DND-41 (cell line): ENCODE data around the gene CACNA2D1.

ENCODE experiments used
- ATAC-seq: fragments of 200-7000 bp; cut with Tn5 transposase; 3 replicates; pipeline ENCODE4 v1.9.1; 2021; ENCODE audit warnings: low read depth; ENCODE audit not compliant: insufficient read depth
- DNase-seq: peaks from one replicate; pipeline ENCODE4 v3.0.0-alpha.2; 2020
- H2AFZ ChIP-seq: 2 replicates; pipeline ENCODE4 v1.6.0; 2012; ENCODE audit warnings: low read depth, low read length
- H3K27ac ChIP-seq: 2 replicates; pipeline ENCODE4 v1.5.1; 2012; ENCODE audit warnings: low read length, inconsistent platforms
- H3K27me3 ChIP-seq: fragments of 200-600 bp; sonication (generic); 2 replicates; pipeline ENCODE4 v1.6.0; 2012; ENCODE audit warnings: low read length, mild to moderate bottlenecking, inconsistent platforms; ENCODE audit not compliant: insufficient read depth, poor library complexity
- H3K36me3 ChIP-seq: 2 replicates; pipeline ENCODE4 v1.5.1; 2012; ENCODE audit warnings: low read length, inconsistent platforms; ENCODE audit not compliant: insufficient read depth
- H3K4me1 ChIP-seq: 2 replicates; pipeline ENCODE4 v1.5.1; 2012; ENCODE audit warnings: mild to moderate bottlenecking, low read length; ENCODE audit not compliant: insufficient read depth
- H3K4me2 ChIP-seq: 2 replicates; pipeline ENCODE4 v1.6.0; 2012; ENCODE audit warnings: mild to moderate bottlenecking, moderate library complexity, low read length, inconsistent platforms; ENCODE audit not compliant: insufficient read depth
- H3K4me3 ChIP-seq, 2 experiments: fragments of 200-600 bp in 1 of 2; shearing (Covaris generic) in 1 of 2; 2 replicates each; pipeline ENCODE4 v1.5.1; 2012 to 2016; ENCODE audit warnings: inconsistent platforms in 2 of 2, low read length in 2 of 2, mild to moderate bottlenecking in 2 of 2, low read depth in 1 of 2, moderate library complexity in 1 of 2
- H3K79me2 ChIP-seq: 2 replicates; pipeline ENCODE4 v1.6.0; 2012; ENCODE audit warnings: low read length, inconsistent platforms; ENCODE audit not compliant: insufficient read depth
- H3K9ac ChIP-seq: 2 replicates; pipeline ENCODE4 v1.6.0; 2012; ENCODE audit warnings: low read depth, mild to moderate bottlenecking, inconsistent platforms, low read length, moderate library complexity
- H3K9me3 ChIP-seq: 2 replicates; pipeline ENCODE4 v1.5.1; 2012; ENCODE audit warnings: low read length, moderate library complexity, mild to moderate bottlenecking, inconsistent platforms; ENCODE audit not compliant: insufficient read depth, severe bottlenecking
- H4K20me1 ChIP-seq: 2 replicates; pipeline ENCODE4 v1.6.0; 2012; ENCODE audit warnings: low read length; ENCODE audit not compliant: insufficient read depth
- EZH2 ChIP-seq: IDR thresholded peaks from 3 replicates; pipeline ENCODE4 v1.6.1; 2012; ENCODE audit warnings: borderline replicate concordance, low read depth, mild to moderate bottlenecking, moderate library complexity, low read length, inconsistent platforms; ENCODE audit not compliant: severe bottlenecking
- TF ChIP-seq, protein P1 (sequence below): IDR thresholded peaks from 2 replicates; pipeline ENCODE4 v1.5.1; 2012; ENCODE audit warnings: borderline replicate concordance, low read length, moderate library complexity, mild to moderate bottlenecking; ENCODE audit not compliant: poor library complexity, severe bottlenecking; ENCODE audit errors: extremely low read depth

CACNA2D1 gene

DNA sequence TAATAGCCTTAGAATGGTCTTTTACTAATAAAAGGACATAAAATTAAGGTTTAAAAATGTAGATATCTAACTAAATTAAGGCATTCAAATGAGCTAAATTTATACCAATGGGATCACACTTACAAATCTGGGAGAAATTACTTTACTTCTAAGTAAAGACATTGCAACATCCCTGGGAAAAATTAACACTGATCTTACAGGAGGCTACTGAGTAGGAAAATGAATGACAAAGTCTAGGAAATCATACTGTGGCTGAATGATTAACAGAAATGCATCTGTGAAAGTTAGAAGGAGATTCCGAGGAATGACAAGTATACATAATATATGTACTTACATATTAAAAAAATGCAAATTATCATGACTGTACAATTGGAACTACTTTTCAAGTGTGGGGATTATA, 38.3 kb downstream of the CACNA2D1 start:
- H3K79me2 ChIP-seq: no peaks in the 10 kb centered on the region
- H3K9me3 ChIP-seq: no peaks in the 10 kb centered on the region
- no peaks in the 10 kb centered on the region for H3K27me3 ChIP-seq

DNA sequence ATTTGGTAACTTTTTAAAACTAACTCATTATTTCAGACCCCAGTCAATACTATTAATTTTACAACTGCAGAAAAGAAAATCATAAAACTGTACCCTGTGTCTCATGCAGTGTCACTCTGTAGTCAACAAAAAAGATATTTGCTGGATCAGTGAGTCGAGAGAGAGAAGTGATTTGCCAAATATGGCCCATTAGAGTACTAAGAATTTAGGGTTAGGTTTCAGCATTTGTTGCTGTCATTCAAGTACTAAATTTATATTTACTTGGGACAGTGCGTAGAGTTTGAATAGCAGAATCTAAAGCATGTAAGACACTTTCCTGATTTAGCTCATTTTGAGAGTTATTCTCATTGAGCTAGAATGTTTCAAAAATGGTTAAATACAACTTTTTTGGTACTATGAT, 38.9 kb downstream of the CACNA2D1 start:
- H2AFZ ChIP-seq: no peak overlapping the region
- TF ChIP-seq, protein P1, sequence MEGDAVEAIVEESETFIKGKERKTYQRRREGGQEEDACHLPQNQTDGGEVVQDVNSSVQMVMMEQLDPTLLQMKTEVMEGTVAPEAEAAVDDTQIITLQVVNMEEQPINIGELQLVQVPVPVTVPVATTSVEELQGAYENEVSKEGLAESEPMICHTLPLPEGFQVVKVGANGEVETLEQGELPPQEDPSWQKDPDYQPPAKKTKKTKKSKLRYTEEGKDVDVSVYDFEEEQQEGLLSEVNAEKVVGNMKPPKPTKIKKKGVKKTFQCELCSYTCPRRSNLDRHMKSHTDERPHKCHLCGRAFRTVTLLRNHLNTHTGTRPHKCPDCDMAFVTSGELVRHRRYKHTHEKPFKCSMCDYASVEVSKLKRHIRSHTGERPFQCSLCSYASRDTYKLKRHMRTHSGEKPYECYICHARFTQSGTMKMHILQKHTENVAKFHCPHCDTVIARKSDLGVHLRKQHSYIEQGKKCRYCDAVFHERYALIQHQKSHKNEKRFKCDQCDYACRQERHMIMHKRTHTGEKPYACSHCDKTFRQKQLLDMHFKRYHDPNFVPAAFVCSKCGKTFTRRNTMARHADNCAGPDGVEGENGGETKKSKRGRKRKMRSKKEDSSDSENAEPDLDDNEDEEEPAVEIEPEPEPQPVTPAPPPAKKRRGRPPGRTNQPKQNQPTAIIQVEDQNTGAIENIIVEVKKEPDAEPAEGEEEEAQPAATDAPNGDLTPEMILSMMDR: no peak
- TF ChIP-seq EZH2: no peak
- ATAC-seq (no peak), DNase-seq (no peak)
- H3K27ac ChIP-seq: no peak overlapping the region
- H3K4me3 ChIP-seq: no peak overlapping the region
- H3K4me2 ChIP-seq: no peak overlapping the region
- no peaks in the 10 kb centered on the region for H3K79me2 ChIP-seq
- no peak overlapping the region for H3K9ac ChIP-seq
- H3K9me3 ChIP-seq: no peaks in the 10 kb centered on the region
- no peaks in the 10 kb centered on the region for H3K27me3 ChIP-seq
- no peaks in the 10 kb centered on the region for H4K20me1 ChIP-seq
- no peaks in the 10 kb centered on the region for H3K36me3 ChIP-seq
- no peaks in the 10 kb centered on the region for H3K4me1 ChIP-seq

More for the DNA sequence above, 38.3 kb downstream of the CACNA2D1 start:
- DNase-seq (no peak), ATAC-seq (no peak)
- Histone ChIP-seq H4K20me1 (no peaks in the 10 kb centered on the region), H3K4me1 (no peaks in the 10 kb centered on the region), H3K27ac (no peak overlapping the region), H3K9ac (no peak overlapping the region), H3K4me2 (no peak overlapping the region), H2AFZ (no peak overlapping the region), H3K4me3 (no peak overlapping the region), H3K36me3 (no peaks in the 10 kb centered on the region)
- TF ChIP-seq, protein P1: no peak
- TF ChIP-seq EZH2: no peak

- no peaks in the 10 kb centered on the region for H3K4me1 ChIP-seq
- H3K9me3 ChIP-seq: no peaks in the 10 kb centered on the region
- no peaks in the 10 kb centered on the region for H3K36me3 ChIP-seq
- no peak for DNase-seq
- TF ChIP-seq, protein P1: no peak
- TF ChIP-seq EZH2: no peak
- H3K4me2 ChIP-seq: no peak overlapping the region
- no peak overlapping the region for H2AFZ ChIP-seq
- no peaks in the 10 kb centered on the region for H4K20me1 ChIP-seq
- H3K9ac ChIP-seq: no peak overlapping the region
- no peak overlapping the region for H3K4me3 ChIP-seq
- H3K27me3 ChIP-seq: no peaks in the 10 kb centered on the region
- no peaks in the 10 kb centered on the region for H3K79me2 ChIP-seq
- ATAC-seq: no peak
- H3K27ac ChIP-seq: no peak overlapping the region
Measured at GRCh38 chr7:82404094-82404493, 39.5 kb downstream of the CACNA2D1 start.
